PC-9 (cell line): ENCODE results near the gene HCFC2. TPM values are rescaled to one million over a fixed set of nuclear protein-coding genes. Genes with fewer than 3 reads are reported as not detected.

Experiments used
- BruUV-seq: library from RNA; stranded (reverse); fragments of 400-500 nt; replicated peaks from 2 replicates; lab custom pipeline; 2021; lab: Mats Ljungman, UMichigan
- CTCF ChIA-PET: fragments of 300-600 bp; sonication (Branson Sonifier 250); formaldehyde crosslinking; loops from one replicate; lab custom pipeline; 2022; ENCODE audit warnings: antibody characterized with exemption; lab: Charles Lee
- POLR2A ChIA-PET: fragments of 300-600 bp; sonication (Branson Sonifier 250); formaldehyde crosslinking; loops from one replicate; lab custom pipeline; 2022; ENCODE audit warnings: antibody characterized with exemption; ENCODE audit not compliant: unreplicated experiment; lab: Charles Lee
- DNase-seq, 2 experiments: peaks; one replicate each; pipeline versions ENCODE4 v3.0.0 to v3.0.0-alpha.2; 2015 to 2022; ENCODE audit warnings: mixed read lengths in 1 of 2
- H2AFZ ChIP-seq: fragments of 200-600 bp; sonication (generic); 2 replicates; pipeline ENCODE4 v1.8.1; 2017; ENCODE audit warnings: antibody characterized with exemption
- H3F3A ChIP-seq: fragments of 200-600 bp; sonication (generic); 2 replicates; pipeline ENCODE4 v1.8.1; 2017; ENCODE audit warnings: antibody characterized with exemption, mild to moderate bottlenecking, low read depth; ENCODE audit not compliant: insufficient read depth
- H3K27ac ChIP-seq: fragments of 200-600 bp; sonication (generic); 2 replicates; pipeline ENCODE4 v1.6.1; 2016; ENCODE audit warnings: mixed run types
- H3K27me3 ChIP-seq: fragments of 200-600 bp; sonication (generic); 2 replicates; pipeline ENCODE4 v1.6.1; 2016; ENCODE audit warnings: low read depth, mixed run types; ENCODE audit not compliant: insufficient read depth
- H3K36me3 ChIP-seq: fragments of 200-600 bp; sonication (generic); 2 replicates; pipeline ENCODE4 v1.6.1; 2016; ENCODE audit warnings: low read depth, mixed run types
- H3K4me1 ChIP-seq: fragments of 200-600 bp; sonication (generic); replicated peaks from 2 replicates; pipeline ENCODE4 v1.6.1; 2016; ENCODE audit warnings: mixed run types; ENCODE audit not compliant: insufficient read depth
- H3K4me2 ChIP-seq: fragments of 200-600 bp; sonication (generic); 2 replicates; pipeline ENCODE4 v1.6.1; 2017; ENCODE audit warnings: mixed run types
- H3K4me3 ChIP-seq: fragments of 200-600 bp; sonication (generic); 2 replicates; pipeline ENCODE4 v1.6.1; 2016; ENCODE audit warnings: mixed run types
- H3K79me2 ChIP-seq: fragments of 200-600 bp; sonication (generic); 2 replicates; pipeline ENCODE4 v1.6.1; 2017; ENCODE audit warnings: low read depth, mixed run types
- H3K9me2 ChIP-seq: fragments of 200-600 bp; sonication (generic); 2 replicates; pipeline ENCODE4 v1.8.1; 2017; ENCODE audit warnings: mild to moderate bottlenecking; ENCODE audit not compliant: insufficient read depth
- H3K9me3 ChIP-seq: fragments of 200-600 bp; sonication (generic); 2 replicates; pipeline ENCODE4 v1.8.1; 2016; ENCODE audit warnings: low read depth; ENCODE audit not compliant: insufficient read depth
- H4K20me1 ChIP-seq: fragments of 200-600 bp; sonication (generic); 2 replicates; pipeline ENCODE4 v1.8.1; 2017; ENCODE audit not compliant: insufficient read depth
- CTCF ChIP-seq: fragments of 200-600 bp; sonication (generic); conservative IDR thresholded peaks from 2 replicates; pipeline ENCODE4 v1.6.1; 2017; ENCODE audit warnings: mixed run types, antibody characterized with exemption, mild to moderate bottlenecking, moderate library complexity
- EZH2 ChIP-seq: fragments of 200-600 bp; sonication (generic); IDR thresholded peaks from 2 replicates; pipeline ENCODE4 v1.8.0; 2017; ENCODE audit warnings: antibody characterized with exemption, low read depth
- intact Hi-C: fragments of 100-400 bp; cut with micrococcal nuclease; formaldehyde crosslinking; loops from one replicate; pipeline ENCODE4 v1.10.0; 2022; ENCODE audit not compliant: unreplicated experiment
- total RNA-seq: library from RNA; stranded (reverse); gene quantifications from 2 replicates; pipeline ENCODE4 v1.2.3, GENCODE V29; 2021

The HCFC2 gene
- total RNA-seq, 1 experiment from 2014 or later = 2.4 TPM

DNA sequence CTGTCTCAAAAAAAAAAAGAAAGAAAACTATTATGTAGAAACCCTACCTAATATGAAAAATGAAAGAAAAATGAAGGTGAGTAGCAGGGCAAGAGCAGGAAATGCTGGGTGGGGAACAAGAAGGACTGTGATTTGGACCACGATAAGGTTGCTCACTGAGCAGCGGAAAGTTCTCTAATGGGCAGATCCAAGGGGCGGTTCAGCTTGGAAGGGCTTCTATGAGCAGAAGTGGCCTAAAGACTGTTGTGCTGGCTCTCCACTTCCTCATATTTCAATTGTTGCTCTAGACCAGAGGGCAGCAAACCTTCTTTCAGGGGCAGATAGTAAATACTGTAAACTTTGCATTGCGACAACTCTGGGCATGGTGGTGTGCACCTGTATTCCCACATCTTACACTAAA is 90.0 kb downstream of the HCFC2 start:
- intact Hi-C loops = no loop called here
- Histone ChIP-seq H3K36me3 (no peaks in the 10 kb centered on the region), H3K9me3 (no peaks in the 10 kb centered on the region), H3K27me3 (no peaks in the 10 kb centered on the region), H3K4me2 (peak overlapping the region; percentile 23; the same call in 1 of the 2 replicates), H3K4me3 (no peak overlapping the region), H4K20me1 (no peaks in the 10 kb centered on the region), H3K27ac (peak overlapping the region; percentile 14; the same call in 1 of the 2 replicates), H3K79me2 (no peaks in the 10 kb centered on the region), H3K4me1 (peaks cover 14% of the 10 kb centered on the region), H3K9me2 (no peaks in the 10 kb centered on the region), H2AFZ (no peak overlapping the region), H3F3A (peaks cover 6% of the 10 kb centered on the region; the same call in 1 of the 2 replicates)
- POLR2A ChIA-PET = no interaction called here
- BruUV-seq = no TSS peak
- CTCF ChIA-PET = no interaction called here
- DNase-seq = peak; percentile 29 to 70
- TF ChIP-seq EZH2 (no peak), CTCF (no peak)

DNA sequence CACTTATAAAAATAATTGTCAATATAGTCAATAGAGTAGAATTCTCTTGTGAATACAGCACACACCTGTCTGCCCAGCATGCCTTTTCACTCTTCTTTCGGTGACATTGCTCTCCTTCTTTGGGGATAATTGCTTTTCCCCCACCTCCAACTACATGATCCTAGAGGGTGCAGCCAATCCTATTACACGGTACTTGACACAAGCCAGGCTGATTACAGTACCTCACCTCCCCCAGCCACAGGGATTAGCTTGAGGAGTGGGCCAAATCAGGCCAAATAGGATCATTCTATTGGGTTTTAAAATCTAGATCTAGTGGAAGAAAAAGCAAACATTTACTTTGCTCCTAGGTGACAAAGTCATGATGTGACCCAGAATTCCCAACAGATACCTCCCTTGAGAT is 90.5 kb downstream of the HCFC2 start:
- Histone ChIP-seq H3K9me3 (no peaks in the 10 kb centered on the region), H3K79me2 (no peaks in the 10 kb centered on the region), H3F3A (peaks cover 6% of the 10 kb centered on the region; the same call in 1 of the 2 replicates), H3K9me2 (no peaks in the 10 kb centered on the region), H3K27me3 (no peaks in the 10 kb centered on the region), H4K20me1 (no peaks in the 10 kb centered on the region), H3K27ac (peak overlapping the region; percentile 14; the same call in 1 of the 2 replicates), H2AFZ (no peak overlapping the region; the same call in 1 of the 2 replicates), H3K4me2 (peak overlapping the region; percentile 23; the same call in 1 of the 2 replicates), H3K4me3 (no peak overlapping the region), H3K4me1 (peaks cover 14% of the 10 kb centered on the region), H3K36me3 (no peaks in the 10 kb centered on the region)
- ChIA-PET POLR2A (interaction anchor here (0.7 kb wide), 1 partner anchor 66 kb away, joined by 5 read pairs; no protein-coding TSS in a partner anchor), CTCF (no interaction called here)
- intact Hi-C loops = no loop called here
- no TSS peak for BruUV-seq
- TF ChIP-seq CTCF (no peak), EZH2 (no peak)
- no peak for DNase-seq

Other genes starting within 250 kb of the HCFC2 start
- gene NT5DC3, start 223.3 kb upstream of the HCFC2 start, total RNA-seq = 11.5 and 13.2 TPM in 2 replicates
- 398 and 534 TPM in 2 replicates for gene HSP90B1, start 134.1 kb upstream of the HCFC2 start, total RNA-seq
- 17.9 and 21.0 TPM in 2 replicates for gene TDG, start 98.7 kb upstream of the HCFC2 start, total RNA-seq
- 0.31 and 1.2 TPM in 2 replicates for gene GLT8D2, start 14.3 kb upstream of the HCFC2 start, total RNA-seq
- 30.6 and 36.7 TPM in 2 replicates for gene NFYB, start 73.7 kb downstream of the HCFC2 start, total RNA-seq
- gene TXNRD1, start 151.2 kb downstream of the HCFC2 start, total RNA-seq = 1,205 and 1,250 TPM in 2 replicates
- 42.4 and 47.4 TPM in 2 replicates for gene EID3, start 239.2 kb downstream of the HCFC2 start, total RNA-seq